Measurements from ENCODE around the gene WNT3.

- no peak for TF ChIP-seq CTCF (IDR thresholded peaks at IDR 0.05)
- TF ChIP-seq ZFX (IDR thresholded peaks at IDR 0.05; ENCODE audit: borderline replicate concordance) = no peak
Measured at GRCh38 chr17:46785696-46786095, 32.8 kb downstream of the WNT3 start.

Measured in 22Rv1 (cell line).